ENCODE data around the gene C1orf198. TPM values are rescaled to one million over a fixed set of nuclear protein-coding genes. Genes with fewer than 3 reads are reported as not detected.

Gene C1orf198
- total RNA-seq, 1 experiment from 2014 or later = 22.9 TPM

DNA sequence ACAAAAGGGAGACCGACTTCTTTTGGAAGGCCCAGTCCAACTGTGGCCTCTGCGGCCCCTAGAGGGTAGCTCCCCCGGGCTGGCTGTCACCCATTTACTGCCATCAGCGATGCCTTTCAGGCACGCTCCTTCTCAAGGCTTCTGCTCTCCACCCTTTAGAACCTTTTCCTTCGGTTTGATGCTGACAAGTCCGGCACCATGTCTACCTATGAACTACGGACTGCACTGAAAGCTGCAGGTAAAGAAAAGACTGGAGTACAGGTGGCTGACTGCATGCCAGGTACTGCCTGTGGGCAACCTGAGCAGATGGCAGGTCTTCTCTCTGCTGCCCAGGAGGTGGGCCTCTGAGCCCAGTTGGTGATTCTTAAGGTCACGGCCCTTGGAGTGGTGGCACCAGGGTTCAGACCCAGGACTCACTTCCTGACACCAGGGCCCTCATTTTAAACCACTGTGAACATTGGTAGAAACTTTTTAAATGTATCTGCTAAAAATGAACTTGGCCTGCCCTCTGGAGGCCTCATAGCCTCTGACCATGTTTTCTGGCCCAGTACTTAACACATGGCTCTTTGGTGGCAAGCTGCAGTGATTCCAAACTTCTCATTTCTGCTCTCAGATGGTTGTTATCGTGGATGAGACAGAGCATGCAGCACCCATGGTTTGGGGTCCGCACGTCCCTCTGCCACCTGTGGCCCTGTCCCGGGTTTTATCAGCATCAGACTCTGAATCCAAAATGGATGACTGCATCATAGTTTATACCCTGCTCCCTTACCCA, 75.4 kb downstream of the C1orf198 start:
- Histone ChIP-seq H3K79me2 (ENCODE audit: insufficient read depth, low read length) (no peaks in the 10 kb centered on the region), H3K4me2 (ENCODE audit: low read length) (no peak overlapping the region), H3K9ac (ENCODE audit: low read length) (no peak overlapping the region), H3K9me3 (ENCODE audit: control insufficient read depth in 1 of 2, insufficient read depth in 1 of 2, low read depth in 1 of 2, low read length in 2 of 2) (no peaks in the 10 kb centered on the region), H3K27me3 (ENCODE audit: insufficient read depth, low read length) (no peaks in the 10 kb centered on the region), H4K20me1 (ENCODE audit: insufficient read depth) (no peaks in the 10 kb centered on the region), H3K9me2 (ENCODE audit: insufficient read depth) (no peaks in the 10 kb centered on the region), H2AFZ (ENCODE audit: low read depth, low read length, poor library complexity, severe bottlenecking) (no peak overlapping the region), H3K36me3 (ENCODE audit: control insufficient read depth in 1 of 2, insufficient read depth in 2 of 2, low read length in 2 of 2) (no peaks in the 10 kb centered on the region), H3K4me3 (replicated peaks in 1 of 2; ENCODE audit: low read depth in 1 of 2, low read length in 2 of 2) (no peak overlapping the region), H3K4me1 (ENCODE audit: control insufficient read depth in 1 of 2, insufficient read depth in 2 of 2, low read length in 2 of 2) (no peaks in the 10 kb centered on the region), H3K27ac (ENCODE audit: low read depth, low read length) (no peak overlapping the region)
- intact Hi-C loops (cut with micrococcal nuclease) = loop anchor here (1.0 kb wide), 1 partner anchor 161 kb away; no protein-coding TSS in a partner anchor
- CTCF ChIA-PET = no interaction called here
- TF ChIP-seq, protein P1, sequence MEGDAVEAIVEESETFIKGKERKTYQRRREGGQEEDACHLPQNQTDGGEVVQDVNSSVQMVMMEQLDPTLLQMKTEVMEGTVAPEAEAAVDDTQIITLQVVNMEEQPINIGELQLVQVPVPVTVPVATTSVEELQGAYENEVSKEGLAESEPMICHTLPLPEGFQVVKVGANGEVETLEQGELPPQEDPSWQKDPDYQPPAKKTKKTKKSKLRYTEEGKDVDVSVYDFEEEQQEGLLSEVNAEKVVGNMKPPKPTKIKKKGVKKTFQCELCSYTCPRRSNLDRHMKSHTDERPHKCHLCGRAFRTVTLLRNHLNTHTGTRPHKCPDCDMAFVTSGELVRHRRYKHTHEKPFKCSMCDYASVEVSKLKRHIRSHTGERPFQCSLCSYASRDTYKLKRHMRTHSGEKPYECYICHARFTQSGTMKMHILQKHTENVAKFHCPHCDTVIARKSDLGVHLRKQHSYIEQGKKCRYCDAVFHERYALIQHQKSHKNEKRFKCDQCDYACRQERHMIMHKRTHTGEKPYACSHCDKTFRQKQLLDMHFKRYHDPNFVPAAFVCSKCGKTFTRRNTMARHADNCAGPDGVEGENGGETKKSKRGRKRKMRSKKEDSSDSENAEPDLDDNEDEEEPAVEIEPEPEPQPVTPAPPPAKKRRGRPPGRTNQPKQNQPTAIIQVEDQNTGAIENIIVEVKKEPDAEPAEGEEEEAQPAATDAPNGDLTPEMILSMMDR (IDR thresholded peaks at IDR 0.05 in 2 of 3, conservative IDR thresholded peaks at IDR 0.05 in 1 of 3; ENCODE audit: borderline replicate concordance in 1 of 3, insufficient read depth in 1 of 3, low read depth in 2 of 3, low read length in 2 of 3) = peak in 2 of 3 experiments; percentile 15 to 20; a peak in 1 of 6 replicates
- TF ChIP-seq, protein P2, sequence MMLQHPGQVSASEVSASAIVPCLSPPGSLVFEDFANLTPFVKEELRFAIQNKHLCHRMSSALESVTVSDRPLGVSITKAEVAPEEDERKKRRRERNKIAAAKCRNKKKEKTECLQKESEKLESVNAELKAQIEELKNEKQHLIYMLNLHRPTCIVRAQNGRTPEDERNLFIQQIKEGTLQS (IDR thresholded peaks at IDR 0.05) = no peak
- peak; percentile 61 for TF ChIP-seq RAD21 (IDR thresholded peaks at IDR 0.05; ENCODE audit: low read depth)
- POLR2A ChIA-PET = no interaction called here
- no peak for DNase-seq (ENCODE audit: low read depth, low spot score)
- no TSS peak for BruUV-seq (replicated peaks)
- RAD21 ChIA-PET (ENCODE audit: low non-redundant PET in 1 of 2, low total read pairs in 2 of 2, uncharacterized antibody in 2 of 2, unreplicated experiment in 2 of 2) = no interaction called here
- ATAC-seq = no peak

DNA sequence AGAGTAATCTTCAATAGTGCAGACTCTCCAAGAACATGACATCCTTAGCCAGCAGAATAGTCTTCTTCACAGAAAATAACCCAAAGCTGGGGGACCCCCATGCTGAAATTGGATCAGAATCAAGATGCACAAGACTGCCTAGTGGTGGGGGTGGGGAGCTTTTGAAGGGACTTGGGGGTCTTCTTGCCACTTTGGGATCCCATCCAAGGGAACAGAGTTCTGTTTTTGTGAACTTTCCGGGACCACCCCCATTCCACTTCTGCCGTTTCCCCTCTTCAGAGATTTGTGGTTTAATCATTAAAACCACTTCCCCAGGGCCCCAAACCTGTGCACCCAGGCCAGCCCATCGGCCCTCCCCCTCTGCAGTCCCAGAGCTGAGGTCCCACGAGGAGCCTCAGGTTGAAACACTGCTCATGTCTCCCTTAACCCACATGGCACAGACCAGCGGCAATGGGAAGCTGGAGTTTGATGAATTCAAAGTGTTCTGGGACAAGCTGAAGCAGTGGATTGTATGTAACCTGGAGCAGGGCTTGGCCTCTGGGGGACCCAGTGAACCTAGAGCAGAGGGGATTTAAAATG, 76.2 kb downstream of the C1orf198 start:
- no peaks in the 10 kb centered on the region for H3K9me3 ChIP-seq (ENCODE audit: control insufficient read depth in 1 of 2, insufficient read depth in 1 of 2, low read depth in 1 of 2, low read length in 2 of 2)
- BruUV-seq (replicated peaks) = no TSS peak
- H3K9ac ChIP-seq (ENCODE audit: low read length) = no peak overlapping the region
- H3K4me3 ChIP-seq (replicated peaks in 1 of 2; ENCODE audit: low read depth in 1 of 2, low read length in 2 of 2) = no peak overlapping the region
- intact Hi-C loops (cut with micrococcal nuclease) = no loop called here
- ATAC-seq (no peak), DNase-seq (ENCODE audit: low read depth, low spot score) (no peak)
- H2AFZ ChIP-seq (ENCODE audit: low read depth, low read length, poor library complexity, severe bottlenecking) = no peak overlapping the region
- CTCF ChIA-PET = no interaction called here
- H3K27ac ChIP-seq (ENCODE audit: low read depth, low read length) = no peak overlapping the region
- H3K4me1 ChIP-seq (ENCODE audit: control insufficient read depth in 1 of 2, insufficient read depth in 2 of 2, low read length in 2 of 2) = no peaks in the 10 kb centered on the region
- RAD21 ChIA-PET (ENCODE audit: low non-redundant PET in 1 of 2, low total read pairs in 2 of 2, uncharacterized antibody in 2 of 2, unreplicated experiment in 2 of 2) = no interaction called here
- H3K4me2 ChIP-seq (ENCODE audit: low read length) = no peak overlapping the region
- H4K20me1 ChIP-seq (ENCODE audit: insufficient read depth) = no peaks in the 10 kb centered on the region
- H3K79me2 ChIP-seq (ENCODE audit: insufficient read depth, low read length) = no peaks in the 10 kb centered on the region
- no peak for TF ChIP-seq JUND (IDR thresholded peaks at IDR 0.05)
- TF ChIP-seq SIN3A (IDR thresholded peaks at IDR 0.05; ENCODE audit: low read depth) = no peak
- no peak for TF ChIP-seq ELF1 (IDR thresholded peaks at IDR 0.05; ENCODE audit: borderline replicate concordance, low read depth)
- POLR2A ChIA-PET = no interaction called here
- H3K36me3 ChIP-seq (ENCODE audit: control insufficient read depth in 1 of 2, insufficient read depth in 2 of 2, low read length in 2 of 2) = no peaks in the 10 kb centered on the region
- H3K9me2 ChIP-seq (ENCODE audit: insufficient read depth) = no peaks in the 10 kb centered on the region
- H3K27me3 ChIP-seq (ENCODE audit: insufficient read depth, low read length) = no peaks in the 10 kb centered on the region

Measured in HCT116 (cell line).